WTC11 (cell line): ENCODE results near the gene HIPK3. TPM values are rescaled to one million over a fixed set of nuclear protein-coding genes. Genes with fewer than 3 reads are reported as not detected.
A peak's percentile ranks its signal among the peaks of the same experiment; 100 is the strongest.

ENCODE experiments used
- ATAC-seq: fragments of 200-7000 bp; cut with Tn5 transposase; 2 replicates; pipeline ENCODE4 v1.10.0; 2021; ENCODE audit warnings: mild to moderate bottlenecking, moderate library complexity
- CTCF ChIA-PET: fragments of 300-600 bp; sonication (Branson Sonifier 250); formaldehyde crosslinking; loops from one replicate; lab custom pipeline; 2021; ENCODE audit warnings: antibody characterized with exemption; lab: Charles Lee
- POLR2A ChIA-PET: fragments of 350-600 bp; sonication (Branson Sonifier 250); formaldehyde crosslinking; loops from one replicate; lab custom pipeline; 2021; ENCODE audit warnings: antibody characterized with exemption; lab: Charles Lee
- DNase-seq: peaks from one replicate; pipeline ENCODE4 v3.0.0; 2021; ENCODE audit warnings: low spot score
- H3K27ac Mint-ChIP-seq: 2 replicates; pipeline ENCODE4 v1.8.0; 2021; ENCODE audit warnings: mixed read lengths
- H3K27me3 Mint-ChIP-seq: 2 replicates; pipeline ENCODE4 v1.8.0; 2021; ENCODE audit warnings: low read depth, mild to moderate bottlenecking, moderate library complexity, mixed read lengths
- H3K36me3 Mint-ChIP-seq: 2 replicates; pipeline ENCODE4 v1.8.0; 2021; ENCODE audit warnings: mixed read lengths
- H3K4me1 Mint-ChIP-seq: 2 replicates; pipeline ENCODE4 v1.8.0; 2022; ENCODE audit warnings: mixed read lengths
- H3K4me3 Mint-ChIP-seq: 2 replicates; pipeline ENCODE4 v1.8.0; 2021; ENCODE audit warnings: mild to moderate bottlenecking, moderate library complexity, mixed read lengths
- H3K9me3 Mint-ChIP-seq: 2 replicates; pipeline ENCODE4 v1.8.0; 2021; ENCODE audit warnings: mixed read lengths
- CDX4 ChIP-seq: fragments of 250-450 bp; sonication (Bioruptor Pico); IDR thresholded peaks from 2 replicates; pipeline ENCODE4 v1.9.0; 2021; ENCODE audit warnings: moderate library complexity, mild to moderate bottlenecking, inconsistent platforms, borderline replicate concordance
- E2F5 ChIP-seq: sonication (generic); formaldehyde crosslinking; IDR thresholded peaks from 2 replicates; pipeline ENCODE4 v1.8.1; 2022; ENCODE audit warnings: mild to moderate bottlenecking, moderate library complexity, missing genetic modification reagents
- ELF4 ChIP-seq: sonication (generic); formaldehyde crosslinking; IDR thresholded peaks from 2 replicates; pipeline ENCODE4 v1.8.1; 2022; ENCODE audit warnings: low read depth, mild to moderate bottlenecking, moderate library complexity, missing genetic modification reagents
- FOXJ3 ChIP-seq: sonication (generic); formaldehyde crosslinking; IDR thresholded peaks from 2 replicates; pipeline ENCODE4 v1.9.0; 2021; ENCODE audit warnings: missing genetic modification reagents, mild to moderate bottlenecking, borderline replicate concordance
- NR1H2 ChIP-seq: sonication (generic); formaldehyde crosslinking; IDR thresholded peaks from 2 replicates; pipeline ENCODE4 v1.9.0; 2021; ENCODE audit warnings: mild to moderate bottlenecking, moderate library complexity, missing genetic modification reagents
- NR2C2 ChIP-seq: sonication (generic); formaldehyde crosslinking; IDR thresholded peaks from 2 replicates; pipeline ENCODE4 v1.8.0; 2022; ENCODE audit warnings: mild to moderate bottlenecking, missing genetic modification reagents
- OVOL2 ChIP-seq: fragments of 250-450 bp; sonication (Bioruptor Pico); IDR thresholded peaks from 2 replicates; pipeline ENCODE4 v1.9.0; 2021; ENCODE audit warnings: mild to moderate bottlenecking, borderline replicate concordance
- SOX15 ChIP-seq: fragments of 250-450 bp; sonication (Bioruptor Pico); IDR thresholded peaks from 2 replicates; pipeline ENCODE4 v1.9.0; 2021; ENCODE audit warnings: mild to moderate bottlenecking
- ZBTB21 ChIP-seq: sonication (generic); formaldehyde crosslinking; IDR thresholded peaks from 2 replicates; pipeline ENCODE4 v1.8.1; 2023; ENCODE audit warnings: mild to moderate bottlenecking, missing genetic modification reagents, borderline replicate concordance
- ZMAT4 ChIP-seq: fragments of 250-450 bp; sonication (Bioruptor Pico); IDR thresholded peaks from 2 replicates; pipeline ENCODE4 v1.9.0; 2021; ENCODE audit warnings: mild to moderate bottlenecking
- ZNF138 ChIP-seq: sonication (generic); formaldehyde crosslinking; conservative IDR thresholded peaks from 2 replicates; pipeline ENCODE4 v1.8.1; 2022; ENCODE audit warnings: mild to moderate bottlenecking, moderate library complexity, missing genetic modification reagents
- ZNF317 ChIP-seq: sonication (generic); formaldehyde crosslinking; IDR thresholded peaks from 2 replicates; pipeline ENCODE4 v1.8.1; 2023; ENCODE audit warnings: low read depth, mild to moderate bottlenecking, moderate library complexity, missing genetic modification reagents, borderline replicate concordance
- ZNF396 ChIP-seq: fragments of 250-450 bp; sonication (Bioruptor Pico); IDR thresholded peaks from 2 replicates; pipeline ENCODE4 v1.8.0; 2021; ENCODE audit warnings: mild to moderate bottlenecking, moderate library complexity, borderline replicate concordance
- total RNA-seq: library from RNA; stranded (reverse); gene quantifications from 3 replicates; pipeline ENCODE4 v1.2.3, GENCODE V29; 2021
- TF ChIP-seq, protein P1 (sequence below): sonication (generic); formaldehyde crosslinking; conservative IDR thresholded peaks from 2 replicates; pipeline ENCODE4 v1.8.1; 2022; ENCODE audit warnings: mild to moderate bottlenecking, missing genetic modification reagents
- TF ChIP-seq, protein P2 (sequence below): fragments of 200-600 bp; IDR thresholded peaks from 2 replicates; pipeline ENCODE4 v1.8.0; 2022; ENCODE audit warnings: antibody characterized with exemption
- TF ChIP-seq, protein P3 (sequence below): sonication (generic); formaldehyde crosslinking; IDR thresholded peaks from 2 replicates; pipeline ENCODE4 v1.8.1; 2023; ENCODE audit warnings: mild to moderate bottlenecking, missing genetic modification reagents
- TF ChIP-seq, protein P4 (sequence below): sonication (generic); formaldehyde crosslinking; IDR thresholded peaks from 2 replicates; pipeline ENCODE4 v1.8.0; 2023; ENCODE audit warnings: missing genetic modification reagents, mild to moderate bottlenecking, borderline replicate concordance

HIPK3 gene
- total RNA-seq, 1 experiment from 2014 or later = 24.1 TPM

GRCh38 chr11:33333816-33334215 lies 76.6 kb downstream of the HIPK3 start (continued):
- TF ChIP-seq ZMAT4 (CRISPR knock-in tag) = no peak

GRCh38 chr11:33334627-33335026 lies 77.4 kb downstream of the HIPK3 start:
- DNase-seq (no peak), ATAC-seq (no peak)
- Mint-ChIP-seq H3K9me3 (no peaks in the 10 kb centered on the region), H3K27me3 (no peaks in the 10 kb centered on the region), H3K27ac (no peak overlapping the region), H3K4me1 (peaks cover 1% of the 10 kb centered on the region), H3K36me3 (peaks cover 6% of the 10 kb centered on the region; the same call in 1 of the 2 replicates), H3K4me3 (no peak overlapping the region)
- ChIA-PET CTCF (no interaction called here), POLR2A (interaction anchor here (0.6 kb wide), 1 partner anchor 126 kb away, joined by 3 read pairs; no protein-coding TSS in a partner anchor)
- TF ChIP-seq, protein P1, sequence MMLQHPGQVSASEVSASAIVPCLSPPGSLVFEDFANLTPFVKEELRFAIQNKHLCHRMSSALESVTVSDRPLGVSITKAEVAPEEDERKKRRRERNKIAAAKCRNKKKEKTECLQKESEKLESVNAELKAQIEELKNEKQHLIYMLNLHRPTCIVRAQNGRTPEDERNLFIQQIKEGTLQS (CRISPR knock-in tag) = no peak
- TF ChIP-seq, protein P2, sequence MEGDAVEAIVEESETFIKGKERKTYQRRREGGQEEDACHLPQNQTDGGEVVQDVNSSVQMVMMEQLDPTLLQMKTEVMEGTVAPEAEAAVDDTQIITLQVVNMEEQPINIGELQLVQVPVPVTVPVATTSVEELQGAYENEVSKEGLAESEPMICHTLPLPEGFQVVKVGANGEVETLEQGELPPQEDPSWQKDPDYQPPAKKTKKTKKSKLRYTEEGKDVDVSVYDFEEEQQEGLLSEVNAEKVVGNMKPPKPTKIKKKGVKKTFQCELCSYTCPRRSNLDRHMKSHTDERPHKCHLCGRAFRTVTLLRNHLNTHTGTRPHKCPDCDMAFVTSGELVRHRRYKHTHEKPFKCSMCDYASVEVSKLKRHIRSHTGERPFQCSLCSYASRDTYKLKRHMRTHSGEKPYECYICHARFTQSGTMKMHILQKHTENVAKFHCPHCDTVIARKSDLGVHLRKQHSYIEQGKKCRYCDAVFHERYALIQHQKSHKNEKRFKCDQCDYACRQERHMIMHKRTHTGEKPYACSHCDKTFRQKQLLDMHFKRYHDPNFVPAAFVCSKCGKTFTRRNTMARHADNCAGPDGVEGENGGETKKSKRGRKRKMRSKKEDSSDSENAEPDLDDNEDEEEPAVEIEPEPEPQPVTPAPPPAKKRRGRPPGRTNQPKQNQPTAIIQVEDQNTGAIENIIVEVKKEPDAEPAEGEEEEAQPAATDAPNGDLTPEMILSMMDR = no peak

DNA sequence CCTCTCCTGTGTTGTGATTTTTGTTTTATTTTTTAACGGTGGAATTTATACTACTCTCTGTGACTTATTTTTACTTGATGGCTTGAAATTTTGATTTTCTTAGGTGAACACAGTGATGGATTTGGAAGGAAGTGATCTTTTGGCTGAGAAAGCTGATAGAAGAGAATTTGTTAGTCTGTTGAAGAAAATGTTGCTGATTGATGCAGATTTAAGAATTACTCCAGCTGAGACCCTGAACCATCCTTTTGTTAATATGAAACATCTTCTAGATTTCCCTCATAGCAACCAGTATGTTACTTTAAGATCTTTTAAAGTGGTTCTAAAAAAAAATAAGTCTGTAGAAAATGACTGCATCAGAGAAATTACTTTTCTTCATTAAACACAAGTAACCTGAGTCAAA lies 82.1 kb downstream of the HIPK3 start:
- CTCF ChIA-PET = no interaction called here
- Mint-ChIP-seq H3K27ac (peak overlapping the region; percentile 46; the same call in 1 of the 2 replicates), H3K9me3 (no peaks in the 10 kb centered on the region)
- TF ChIP-seq ELF4 (CRISPR knock-in tag) = no peak
- TF ChIP-seq CDX4 (CRISPR knock-in tag) = no peak
- TF ChIP-seq, all 79 proteins: peak for 0
- Mint-ChIP-seq H3K27me3 (no peaks in the 10 kb centered on the region), H3K4me1 (no peaks in the 10 kb centered on the region), H3K4me3 (no peak overlapping the region), H3K36me3 (peaks cover 17% of the 10 kb centered on the region)
- no peak for ATAC-seq
- no peak for DNase-seq
- POLR2A ChIA-PET = no interaction called here

DNA sequence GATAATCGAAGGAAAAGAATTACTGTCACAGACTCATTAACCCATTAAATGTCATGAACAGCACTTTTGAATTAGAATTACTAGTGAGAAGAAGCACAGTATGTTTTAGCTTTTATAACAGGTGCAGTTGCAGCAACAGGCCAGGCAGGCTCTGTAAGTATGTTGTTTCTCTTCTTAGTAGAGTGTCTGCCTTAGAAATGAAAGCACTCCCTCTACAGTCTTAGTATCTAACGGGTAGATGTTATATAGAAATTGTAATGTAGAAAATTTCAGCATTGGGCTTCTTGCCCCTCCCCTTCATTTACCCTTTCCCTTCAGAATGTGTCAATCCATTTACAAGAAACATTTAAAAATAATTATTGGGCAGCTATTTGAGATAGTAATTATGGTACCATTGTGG lies 87.4 kb downstream of the HIPK3 start:
- no peaks in the 10 kb centered on the region for H3K27me3 Mint-ChIP-seq
- CTCF ChIA-PET = no interaction called here
- ATAC-seq = no peak
- POLR2A ChIA-PET = no interaction called here
- no peak overlapping the region for H3K4me3 Mint-ChIP-seq
- no peak for DNase-seq
- no peaks in the 10 kb centered on the region for H3K4me1 Mint-ChIP-seq
- no peak overlapping the region for H3K27ac Mint-ChIP-seq
- no peaks in the 10 kb centered on the region for H3K9me3 Mint-ChIP-seq
- peaks cover 32% of the 10 kb centered on the region for H3K36me3 Mint-ChIP-seq
- TF ChIP-seq ZNF396 (CRISPR knock-in tag) = no peak
- TF ChIP-seq, protein P3, sequence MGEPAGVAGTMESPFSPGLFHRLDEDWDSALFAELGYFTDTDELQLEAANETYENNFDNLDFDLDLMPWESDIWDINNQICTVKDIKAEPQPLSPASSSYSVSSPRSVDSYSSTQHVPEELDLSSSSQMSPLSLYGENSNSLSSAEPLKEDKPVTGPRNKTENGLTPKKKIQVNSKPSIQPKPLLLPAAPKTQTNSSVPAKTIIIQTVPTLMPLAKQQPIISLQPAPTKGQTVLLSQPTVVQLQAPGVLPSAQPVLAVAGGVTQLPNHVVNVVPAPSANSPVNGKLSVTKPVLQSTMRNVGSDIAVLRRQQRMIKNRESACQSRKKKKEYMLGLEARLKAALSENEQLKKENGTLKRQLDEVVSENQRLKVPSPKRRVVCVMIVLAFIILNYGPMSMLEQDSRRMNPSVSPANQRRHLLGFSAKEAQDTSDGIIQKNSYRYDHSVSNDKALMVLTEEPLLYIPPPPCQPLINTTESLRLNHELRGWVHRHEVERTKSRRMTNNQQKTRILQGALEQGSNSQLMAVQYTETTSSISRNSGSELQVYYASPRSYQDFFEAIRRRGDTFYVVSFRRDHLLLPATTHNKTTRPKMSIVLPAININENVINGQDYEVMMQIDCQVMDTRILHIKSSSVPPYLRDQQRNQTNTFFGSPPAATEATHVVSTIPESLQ (CRISPR knock-in tag) = no peak
- TF ChIP-seq, protein P4, sequence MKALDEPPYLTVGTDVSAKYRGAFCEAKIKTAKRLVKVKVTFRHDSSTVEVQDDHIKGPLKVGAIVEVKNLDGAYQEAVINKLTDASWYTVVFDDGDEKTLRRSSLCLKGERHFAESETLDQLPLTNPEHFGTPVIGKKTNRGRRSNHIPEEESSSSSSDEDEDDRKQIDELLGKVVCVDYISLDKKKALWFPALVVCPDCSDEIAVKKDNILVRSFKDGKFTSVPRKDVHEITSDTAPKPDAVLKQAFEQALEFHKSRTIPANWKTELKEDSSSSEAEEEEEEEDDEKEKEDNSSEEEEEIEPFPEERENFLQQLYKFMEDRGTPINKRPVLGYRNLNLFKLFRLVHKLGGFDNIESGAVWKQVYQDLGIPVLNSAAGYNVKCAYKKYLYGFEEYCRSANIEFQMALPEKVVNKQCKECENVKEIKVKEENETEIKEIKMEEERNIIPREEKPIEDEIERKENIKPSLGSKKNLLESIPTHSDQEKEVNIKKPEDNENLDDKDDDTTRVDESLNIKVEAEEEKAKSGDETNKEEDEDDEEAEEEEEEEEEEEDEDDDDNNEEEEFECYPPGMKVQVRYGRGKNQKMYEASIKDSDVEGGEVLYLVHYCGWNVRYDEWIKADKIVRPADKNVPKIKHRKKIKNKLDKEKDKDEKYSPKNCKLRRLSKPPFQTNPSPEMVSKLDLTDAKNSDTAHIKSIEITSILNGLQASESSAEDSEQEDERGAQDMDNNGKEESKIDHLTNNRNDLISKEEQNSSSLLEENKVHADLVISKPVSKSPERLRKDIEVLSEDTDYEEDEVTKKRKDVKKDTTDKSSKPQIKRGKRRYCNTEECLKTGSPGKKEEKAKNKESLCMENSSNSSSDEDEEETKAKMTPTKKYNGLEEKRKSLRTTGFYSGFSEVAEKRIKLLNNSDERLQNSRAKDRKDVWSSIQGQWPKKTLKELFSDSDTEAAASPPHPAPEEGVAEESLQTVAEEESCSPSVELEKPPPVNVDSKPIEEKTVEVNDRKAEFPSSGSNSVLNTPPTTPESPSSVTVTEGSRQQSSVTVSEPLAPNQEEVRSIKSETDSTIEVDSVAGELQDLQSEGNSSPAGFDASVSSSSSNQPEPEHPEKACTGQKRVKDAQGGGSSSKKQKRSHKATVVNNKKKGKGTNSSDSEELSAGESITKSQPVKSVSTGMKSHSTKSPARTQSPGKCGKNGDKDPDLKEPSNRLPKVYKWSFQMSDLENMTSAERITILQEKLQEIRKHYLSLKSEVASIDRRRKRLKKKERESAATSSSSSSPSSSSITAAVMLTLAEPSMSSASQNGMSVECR = no peak
- TF ChIP-seq FOXJ3 (CRISPR knock-in tag) = no peak
- TF ChIP-seq NR1H2 = no peak
- TF ChIP-seq ZNF317 = no peak
- no peak for TF ChIP-seq NR2C2 (CRISPR knock-in tag)
- no peak for TF ChIP-seq SOX15 (CRISPR knock-in tag)
- no peak for TF ChIP-seq OVOL2 (CRISPR knock-in tag)
- TF ChIP-seq E2F5 (CRISPR knock-in tag) = no peak
- no peak for TF ChIP-seq ZNF138 (CRISPR knock-in tag)
- no peak for TF ChIP-seq ZBTB21
